PC-9 (cell line): Measurements from ENCODE around the gene PBXIP1. TPM values are rescaled to one million over a fixed set of nuclear protein-coding genes. Genes with fewer than 3 reads are reported as not detected.

ENCODE experiments used
- BruUV-seq: library from RNA; stranded (reverse); fragments of 400-500 nt; replicated peaks from 2 replicates; lab custom pipeline; 2021; lab: Mats Ljungman, UMichigan
- CTCF ChIA-PET: fragments of 300-600 bp; sonication (Branson Sonifier 250); formaldehyde crosslinking; loops from one replicate; lab custom pipeline; 2022; ENCODE audit warnings: antibody characterized with exemption; lab: Charles Lee
- POLR2A ChIA-PET: fragments of 300-600 bp; sonication (Branson Sonifier 250); formaldehyde crosslinking; loops from one replicate; lab custom pipeline; 2022; ENCODE audit warnings: antibody characterized with exemption; ENCODE audit not compliant: unreplicated experiment; lab: Charles Lee
- DNase-seq, 2 experiments: peaks; one replicate each; pipeline versions ENCODE4 v3.0.0 to v3.0.0-alpha.2; 2015 to 2022; ENCODE audit warnings: mixed read lengths in 1 of 2
- H2AFZ ChIP-seq: fragments of 200-600 bp; sonication (generic); 2 replicates; pipeline ENCODE4 v1.8.1; 2017; ENCODE audit warnings: antibody characterized with exemption
- H3F3A ChIP-seq: fragments of 200-600 bp; sonication (generic); 2 replicates; pipeline ENCODE4 v1.8.1; 2017; ENCODE audit warnings: antibody characterized with exemption, mild to moderate bottlenecking, low read depth; ENCODE audit not compliant: insufficient read depth
- H3K27ac ChIP-seq: fragments of 200-600 bp; sonication (generic); 2 replicates; pipeline ENCODE4 v1.6.1; 2016; ENCODE audit warnings: mixed run types
- H3K27me3 ChIP-seq: fragments of 200-600 bp; sonication (generic); 2 replicates; pipeline ENCODE4 v1.6.1; 2016; ENCODE audit warnings: low read depth, mixed run types; ENCODE audit not compliant: insufficient read depth
- H3K36me3 ChIP-seq: fragments of 200-600 bp; sonication (generic); 2 replicates; pipeline ENCODE4 v1.6.1; 2016; ENCODE audit warnings: low read depth, mixed run types
- H3K4me1 ChIP-seq: fragments of 200-600 bp; sonication (generic); replicated peaks from 2 replicates; pipeline ENCODE4 v1.6.1; 2016; ENCODE audit warnings: mixed run types; ENCODE audit not compliant: insufficient read depth
- H3K4me2 ChIP-seq: fragments of 200-600 bp; sonication (generic); 2 replicates; pipeline ENCODE4 v1.6.1; 2017; ENCODE audit warnings: mixed run types
- H3K4me3 ChIP-seq: fragments of 200-600 bp; sonication (generic); 2 replicates; pipeline ENCODE4 v1.6.1; 2016; ENCODE audit warnings: mixed run types
- H3K79me2 ChIP-seq: fragments of 200-600 bp; sonication (generic); 2 replicates; pipeline ENCODE4 v1.6.1; 2017; ENCODE audit warnings: low read depth, mixed run types
- H3K9me2 ChIP-seq: fragments of 200-600 bp; sonication (generic); 2 replicates; pipeline ENCODE4 v1.8.1; 2017; ENCODE audit warnings: mild to moderate bottlenecking; ENCODE audit not compliant: insufficient read depth
- H3K9me3 ChIP-seq: fragments of 200-600 bp; sonication (generic); 2 replicates; pipeline ENCODE4 v1.8.1; 2016; ENCODE audit warnings: low read depth; ENCODE audit not compliant: insufficient read depth
- H4K20me1 ChIP-seq: fragments of 200-600 bp; sonication (generic); 2 replicates; pipeline ENCODE4 v1.8.1; 2017; ENCODE audit not compliant: insufficient read depth
- CTCF ChIP-seq: fragments of 200-600 bp; sonication (generic); conservative IDR thresholded peaks from 2 replicates; pipeline ENCODE4 v1.6.1; 2017; ENCODE audit warnings: mixed run types, antibody characterized with exemption, mild to moderate bottlenecking, moderate library complexity
- EZH2 ChIP-seq: fragments of 200-600 bp; sonication (generic); IDR thresholded peaks from 2 replicates; pipeline ENCODE4 v1.8.0; 2017; ENCODE audit warnings: antibody characterized with exemption, low read depth
- intact Hi-C: fragments of 100-400 bp; cut with micrococcal nuclease; formaldehyde crosslinking; loops from one replicate; pipeline ENCODE4 v1.10.0; 2022; ENCODE audit not compliant: unreplicated experiment
- total RNA-seq: library from RNA; stranded (reverse); gene quantifications from 2 replicates; pipeline ENCODE4 v1.2.3, GENCODE V29; 2021

The PBXIP1 gene
- total RNA-seq, 1 experiment from 2014 or later, result 40.2 TPM

GRCh38 chr1:154973344-154974101 is 17.6 kb upstream of the PBXIP1 start:
- no peaks in the 10 kb centered on the region for H3K9me2 ChIP-seq
- intact Hi-C loops, result loop anchor here (1.0 to 5.0 kb wide), 4 partner anchors 28 to 349 kb away; partner anchors contain the start of genes RUSC1 and SLC50A1

GRCh38 chr1:154972517-154973343 is 16.8 kb upstream of the PBXIP1 start:
- H3K36me3 ChIP-seq, result peaks cover 16% of the 10 kb centered on the region; the same call in 1 of the 2 replicates
- peak overlapping the region; percentile 93 for H3K4me2 ChIP-seq
- H3K4me1 ChIP-seq, result peaks cover 55% of the 10 kb centered on the region
- CTCF ChIA-PET, result interaction anchor here (1.1 to 1.5 kb wide), 2 partner anchors 11 to 66 kb away, joined by 4 to 5 read pairs; partner anchors contain the start of gene FLAD1
- peak overlapping the region; percentile 97 for H3K27ac ChIP-seq
- H2AFZ ChIP-seq, result no peak overlapping the region
- BruUV-seq, result TSS peak; percentile 58
- DNase-seq, result peak; percentile 91
- H4K20me1 ChIP-seq, result peaks cover 6% of the 10 kb centered on the region; the same call in 1 of the 2 replicates
- peaks cover 54% of the 10 kb centered on the region for H3F3A ChIP-seq
- no peaks in the 10 kb centered on the region for H3K27me3 ChIP-seq
- TF ChIP-seq CTCF, result no peak
- TF ChIP-seq EZH2, result no peak
- no peaks in the 10 kb centered on the region for H3K9me3 ChIP-seq
- intact Hi-C loops, result loop anchor here (1.0 to 5.0 kb wide), 4 partner anchors 29 to 350 kb away; partner anchors contain the start of genes RUSC1 and SLC50A1
- POLR2A ChIA-PET, result interaction anchor here (0.5 to 1.1 kb wide), 12 partner anchors 17 to 1274 kb away, joined by 3 to 28 read pairs (median 5); partner anchors contain the start of genes LENEP and PBXIP1
- peaks cover 70% of the 10 kb centered on the region for H3K79me2 ChIP-seq
- no peaks in the 10 kb centered on the region for H3K9me2 ChIP-seq
- H3K4me3 ChIP-seq, result peak overlapping the region; percentile 87

More at GRCh38 chr1:154973344-154974101, 17.6 kb upstream of the PBXIP1 start:
- Histone ChIP-seq H3K36me3 (peaks cover 22% of the 10 kb centered on the region; the same call in 1 of the 2 replicates), H3K79me2 (peaks cover 74% of the 10 kb centered on the region), H3K4me1 (peaks cover 55% of the 10 kb centered on the region), H3K27me3 (no peaks in the 10 kb centered on the region), H3K9me3 (no peaks in the 10 kb centered on the region), H4K20me1 (peaks cover 6% of the 10 kb centered on the region; the same call in 1 of the 2 replicates), H2AFZ (no peak overlapping the region), H3F3A (peaks cover 62% of the 10 kb centered on the region), H3K4me3 (peak overlapping the region; percentile 87), H3K4me2 (peak overlapping the region; percentile 93), H3K27ac (peak overlapping the region; percentile 97)
- ChIA-PET CTCF (interaction anchor here (0.6 to 1.5 kb wide), 3 partner anchors 10 to 111 kb away, joined by 3 to 22 read pairs (median 5); partner anchors contain the start of gene FLAD1), POLR2A (interaction anchor here (0.5 to 1.0 kb wide), 10 partner anchors 17 to 1015 kb away, joined by 3 to 28 read pairs (median 5); partner anchors contain the start of genes CRTC2 and PBXIP1)
- TF ChIP-seq CTCF, result no peak
- TF ChIP-seq EZH2, result no peak
- no TSS peak for BruUV-seq
- peak; percentile 98 for DNase-seq
